IMR-90 (cell line): ENCODE measurements around the gene ANKMY1.

Experiments used
- BHLHE40 ChIP-seq: fragments of 150-350 bp; IDR thresholded peaks from 2 replicates; pipeline ENCODE4 v1.6.1; 2016; ENCODE audit warnings: mild to moderate bottlenecking, low read depth, low read length
- CEBPB ChIP-seq: IDR thresholded peaks from 2 replicates; pipeline ENCODE4 v1.6.1; 2012; ENCODE audit warnings: low read depth, low read length, improper control_type of control experiment
- CHD1 ChIP-seq: IDR thresholded peaks from 2 replicates; pipeline ENCODE4 v1.6.1; 2012; ENCODE audit warnings: low read depth, low read length, improper control_type of control experiment
- FOS ChIP-seq: fragments of 150-350 bp; IDR thresholded peaks from 2 replicates; pipeline ENCODE4 v1.6.1; 2016; ENCODE audit warnings: low read depth, low read length
- MAZ ChIP-seq: IDR thresholded peaks from 2 replicates; pipeline ENCODE4 v1.6.1; 2012; ENCODE audit warnings: low read depth, mild to moderate bottlenecking, low read length, improper control_type of control experiment, moderate library complexity, borderline replicate concordance
- MXI1 ChIP-seq: IDR thresholded peaks from 2 replicates; pipeline ENCODE4 v1.6.1; 2012; ENCODE audit warnings: low read depth, mild to moderate bottlenecking, low read length, moderate library complexity, borderline replicate concordance
- POLR2A ChIP-seq: IDR thresholded peaks from 2 replicates; pipeline ENCODE4 v1.6.1; 2012; ENCODE audit warnings: mild to moderate bottlenecking, low read depth, low read length
- RAD21 ChIP-seq: IDR thresholded peaks from 2 replicates; pipeline ENCODE4 v1.6.1; 2012; ENCODE audit warnings: low read length, improper control_type of control experiment
- RCOR1 ChIP-seq: IDR thresholded peaks from 2 replicates; pipeline ENCODE4 v1.6.1; 2012; ENCODE audit warnings: mild to moderate bottlenecking, low read length, improper control_type of control experiment; ENCODE audit not compliant: insufficient replicate concordance
- RFX5 ChIP-seq: IDR thresholded peaks from 2 replicates; pipeline ENCODE4 v1.8.0; 2012; ENCODE audit warnings: low read depth, mild to moderate bottlenecking, low read length, moderate library complexity
- SMC3 ChIP-seq: fragments of 150-350 bp; IDR thresholded peaks from 2 replicates; pipeline ENCODE4 v1.6.1; 2016; ENCODE audit warnings: low read depth, mild to moderate bottlenecking, antibody characterized with exemption, low read length, moderate library complexity
- TF ChIP-seq, protein P1 (sequence below): conservative IDR thresholded peaks from 2 replicates; pipeline ENCODE4 v1.5.1; 2012; ENCODE audit warnings: mild to moderate bottlenecking, low read depth, low read length, improper control_type of control experiment
- TF ChIP-seq, protein P2 (sequence below): fragments of 150-350 bp; IDR thresholded peaks from 2 replicates; pipeline ENCODE4 v1.6.1; 2016; ENCODE audit warnings: low read depth, mild to moderate bottlenecking, low read length, moderate library complexity, borderline replicate concordance
- TF ChIP-seq, protein P3 (sequence below): fragments of 150-350 bp; IDR thresholded peaks from 2 replicates; pipeline ENCODE4 v1.6.1; 2017; ENCODE audit warnings: mild to moderate bottlenecking, antibody characterized with exemption, low read length, low read depth

DNA sequence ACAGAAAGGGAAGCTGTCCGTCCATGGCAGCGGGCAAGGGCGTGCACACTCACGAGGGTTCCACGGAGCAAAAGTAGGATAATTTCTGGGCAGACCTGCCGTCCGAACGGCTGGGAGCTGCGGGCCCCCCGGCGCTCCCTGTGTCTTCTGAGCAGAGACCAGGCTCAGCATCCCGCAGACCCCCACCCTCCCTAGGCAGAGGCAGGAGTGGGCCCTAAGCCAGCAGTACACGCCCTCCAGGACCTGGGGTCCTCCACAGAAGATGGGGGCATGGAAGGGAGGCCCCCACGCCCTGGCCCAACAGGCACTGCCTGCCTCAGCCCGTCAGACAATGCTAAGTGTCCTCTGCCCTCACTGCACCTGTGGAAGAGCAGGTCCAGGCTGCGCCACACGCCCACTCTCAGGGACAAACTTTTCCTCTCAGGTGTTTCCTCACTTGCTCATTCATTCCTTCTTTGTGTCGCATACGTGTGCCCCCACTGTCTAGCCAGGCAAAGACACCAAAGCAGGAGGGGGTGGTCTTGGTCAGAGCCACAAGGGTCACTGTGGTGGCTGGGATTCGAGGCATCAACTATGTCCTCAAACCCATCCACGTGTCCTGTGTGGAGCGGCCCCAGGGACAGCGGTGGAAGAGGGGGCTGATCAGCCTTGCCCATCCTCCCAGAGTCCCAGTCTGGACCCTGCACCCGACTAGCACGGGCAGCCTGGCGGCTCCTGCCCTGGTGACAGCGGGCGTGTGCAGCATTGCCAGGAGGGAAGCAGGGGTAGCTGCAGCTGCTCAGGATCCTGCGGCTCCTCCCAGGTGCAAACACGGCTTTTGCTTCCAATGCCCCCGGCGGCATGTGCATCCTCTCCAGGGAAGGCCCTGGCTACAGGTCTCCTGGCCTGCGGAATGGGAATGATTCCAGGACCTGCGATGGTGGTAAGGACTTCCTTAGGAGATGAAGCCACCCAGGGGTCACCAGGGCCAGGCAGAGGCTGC is 124.7 kb downstream of the ANKMY1 start:
- TF ChIP-seq CEBPB (no peak), MAZ (no peak), RFX5 (no peak), FOS (no peak), POLR2A (no peak), BHLHE40 (no peak), CHD1 (no peak), MXI1 (no peak), RCOR1 (no peak), RAD21 (no peak), SMC3 (no peak)
- TF ChIP-seq, protein P1, sequence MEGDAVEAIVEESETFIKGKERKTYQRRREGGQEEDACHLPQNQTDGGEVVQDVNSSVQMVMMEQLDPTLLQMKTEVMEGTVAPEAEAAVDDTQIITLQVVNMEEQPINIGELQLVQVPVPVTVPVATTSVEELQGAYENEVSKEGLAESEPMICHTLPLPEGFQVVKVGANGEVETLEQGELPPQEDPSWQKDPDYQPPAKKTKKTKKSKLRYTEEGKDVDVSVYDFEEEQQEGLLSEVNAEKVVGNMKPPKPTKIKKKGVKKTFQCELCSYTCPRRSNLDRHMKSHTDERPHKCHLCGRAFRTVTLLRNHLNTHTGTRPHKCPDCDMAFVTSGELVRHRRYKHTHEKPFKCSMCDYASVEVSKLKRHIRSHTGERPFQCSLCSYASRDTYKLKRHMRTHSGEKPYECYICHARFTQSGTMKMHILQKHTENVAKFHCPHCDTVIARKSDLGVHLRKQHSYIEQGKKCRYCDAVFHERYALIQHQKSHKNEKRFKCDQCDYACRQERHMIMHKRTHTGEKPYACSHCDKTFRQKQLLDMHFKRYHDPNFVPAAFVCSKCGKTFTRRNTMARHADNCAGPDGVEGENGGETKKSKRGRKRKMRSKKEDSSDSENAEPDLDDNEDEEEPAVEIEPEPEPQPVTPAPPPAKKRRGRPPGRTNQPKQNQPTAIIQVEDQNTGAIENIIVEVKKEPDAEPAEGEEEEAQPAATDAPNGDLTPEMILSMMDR: no peak
- TF ChIP-seq, protein P2, sequence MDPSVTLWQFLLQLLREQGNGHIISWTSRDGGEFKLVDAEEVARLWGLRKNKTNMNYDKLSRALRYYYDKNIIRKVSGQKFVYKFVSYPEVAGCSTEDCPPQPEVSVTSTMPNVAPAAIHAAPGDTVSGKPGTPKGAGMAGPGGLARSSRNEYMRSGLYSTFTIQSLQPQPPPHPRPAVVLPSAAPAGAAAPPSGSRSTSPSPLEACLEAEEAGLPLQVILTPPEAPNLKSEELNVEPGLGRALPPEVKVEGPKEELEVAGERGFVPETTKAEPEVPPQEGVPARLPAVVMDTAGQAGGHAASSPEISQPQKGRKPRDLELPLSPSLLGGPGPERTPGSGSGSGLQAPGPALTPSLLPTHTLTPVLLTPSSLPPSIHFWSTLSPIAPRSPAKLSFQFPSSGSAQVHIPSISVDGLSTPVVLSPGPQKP: no peak
- TF ChIP-seq, protein P3, sequence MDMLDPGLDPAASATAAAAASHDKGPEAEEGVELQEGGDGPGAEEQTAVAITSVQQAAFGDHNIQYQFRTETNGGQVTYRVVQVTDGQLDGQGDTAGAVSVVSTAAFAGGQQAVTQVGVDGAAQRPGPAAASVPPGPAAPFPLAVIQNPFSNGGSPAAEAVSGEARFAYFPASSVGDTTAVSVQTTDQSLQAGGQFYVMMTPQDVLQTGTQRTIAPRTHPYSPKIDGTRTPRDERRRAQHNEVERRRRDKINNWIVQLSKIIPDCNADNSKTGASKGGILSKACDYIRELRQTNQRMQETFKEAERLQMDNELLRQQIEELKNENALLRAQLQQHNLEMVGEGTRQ: no peak
